Fibroblast of the aortic adventitia (primary cell): Measurements from ENCODE around the gene IL25. TPM values are rescaled to one million over a fixed set of nuclear protein-coding genes. Genes with fewer than 3 reads are reported as not detected.

ENCODE experiments used
- DNase-seq: peaks from one replicate; pipeline ENCODE4 v3.0.0-alpha.2; 2010; ENCODE audit warnings: low read depth
- H3K4me3 ChIP-seq: 2 replicates; pipeline ENCODE4 v1.5.1; 2011; ENCODE audit warnings: low read depth, mild to moderate bottlenecking, control low read depth, low read length, moderate library complexity
- total RNA-seq: library from RNA; depleted of rRNA; stranded (reverse); fragments of >200 nt; gene quantifications from 2 replicates; pipeline ENCODE4 v1.2.3, GENCODE V29; 2012; ENCODE audit warnings: low replicate concordance
- TF ChIP-seq, protein P1 (sequence below): IDR thresholded peaks from 2 replicates; pipeline ENCODE4 v1.5.1; 2011; ENCODE audit warnings: mild to moderate bottlenecking, low read length, control low read depth, inconsistent platforms; ENCODE audit not compliant: insufficient read depth

The IL25 gene
- total RNA-seq, 1 donor = not detected

DNA sequence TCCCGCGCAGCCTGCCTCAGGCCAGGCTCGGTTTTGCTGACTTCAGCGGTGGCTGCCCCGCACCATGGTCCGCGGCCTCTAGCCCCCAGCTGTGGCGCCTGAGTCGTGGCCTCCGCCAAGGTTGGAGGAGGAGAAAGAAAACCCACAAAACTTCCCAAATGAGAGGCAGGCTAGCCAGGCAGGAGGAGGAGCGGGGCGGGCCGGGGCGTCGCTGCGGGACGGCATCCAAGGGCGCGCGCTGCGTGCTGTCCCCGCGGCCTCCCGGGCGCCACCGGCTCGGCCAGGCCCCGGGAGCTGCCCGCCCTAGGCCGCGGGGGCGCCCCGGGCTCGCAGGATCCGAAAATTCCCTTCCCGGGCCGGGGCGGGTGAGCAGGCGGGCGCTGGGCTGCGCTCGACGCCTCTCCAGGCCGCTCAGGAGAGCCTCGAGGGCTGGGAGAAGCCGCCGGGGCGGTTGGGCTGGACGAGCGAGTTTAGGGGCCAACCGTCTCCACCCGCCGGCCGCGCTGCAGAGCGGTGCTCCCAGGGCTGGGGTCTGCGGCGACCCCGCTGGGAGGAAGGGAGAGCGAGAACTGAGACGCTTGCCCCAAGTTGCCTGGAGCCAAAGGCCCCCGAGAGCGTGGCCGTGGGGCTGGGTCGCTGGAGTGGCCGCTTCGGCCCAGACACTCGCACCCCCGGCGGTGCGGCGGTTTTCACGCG, 7.4 kb upstream of the IL25 start, which contains the start of gene EFS:
Gene EFS, minus strand, starts transcription at position 137 of the 696 bp plus-strand sequence. CDS start 147 bp downstream, outside the sequence.
- peak within 1 kb of the TSS; percentile 44 for H3K4me3 ChIP-seq
- TF ChIP-seq, protein P1, sequence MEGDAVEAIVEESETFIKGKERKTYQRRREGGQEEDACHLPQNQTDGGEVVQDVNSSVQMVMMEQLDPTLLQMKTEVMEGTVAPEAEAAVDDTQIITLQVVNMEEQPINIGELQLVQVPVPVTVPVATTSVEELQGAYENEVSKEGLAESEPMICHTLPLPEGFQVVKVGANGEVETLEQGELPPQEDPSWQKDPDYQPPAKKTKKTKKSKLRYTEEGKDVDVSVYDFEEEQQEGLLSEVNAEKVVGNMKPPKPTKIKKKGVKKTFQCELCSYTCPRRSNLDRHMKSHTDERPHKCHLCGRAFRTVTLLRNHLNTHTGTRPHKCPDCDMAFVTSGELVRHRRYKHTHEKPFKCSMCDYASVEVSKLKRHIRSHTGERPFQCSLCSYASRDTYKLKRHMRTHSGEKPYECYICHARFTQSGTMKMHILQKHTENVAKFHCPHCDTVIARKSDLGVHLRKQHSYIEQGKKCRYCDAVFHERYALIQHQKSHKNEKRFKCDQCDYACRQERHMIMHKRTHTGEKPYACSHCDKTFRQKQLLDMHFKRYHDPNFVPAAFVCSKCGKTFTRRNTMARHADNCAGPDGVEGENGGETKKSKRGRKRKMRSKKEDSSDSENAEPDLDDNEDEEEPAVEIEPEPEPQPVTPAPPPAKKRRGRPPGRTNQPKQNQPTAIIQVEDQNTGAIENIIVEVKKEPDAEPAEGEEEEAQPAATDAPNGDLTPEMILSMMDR = no peak
- no peak for DNase-seq

- TF ChIP-seq, protein P1 = no peak
- DNase-seq = no peak
- H3K4me3 ChIP-seq = peak overlapping the region; percentile 22
Observed at GRCh38 chr14:23365732-23366425, 6.7 kb upstream of the IL25 start.

DNA sequence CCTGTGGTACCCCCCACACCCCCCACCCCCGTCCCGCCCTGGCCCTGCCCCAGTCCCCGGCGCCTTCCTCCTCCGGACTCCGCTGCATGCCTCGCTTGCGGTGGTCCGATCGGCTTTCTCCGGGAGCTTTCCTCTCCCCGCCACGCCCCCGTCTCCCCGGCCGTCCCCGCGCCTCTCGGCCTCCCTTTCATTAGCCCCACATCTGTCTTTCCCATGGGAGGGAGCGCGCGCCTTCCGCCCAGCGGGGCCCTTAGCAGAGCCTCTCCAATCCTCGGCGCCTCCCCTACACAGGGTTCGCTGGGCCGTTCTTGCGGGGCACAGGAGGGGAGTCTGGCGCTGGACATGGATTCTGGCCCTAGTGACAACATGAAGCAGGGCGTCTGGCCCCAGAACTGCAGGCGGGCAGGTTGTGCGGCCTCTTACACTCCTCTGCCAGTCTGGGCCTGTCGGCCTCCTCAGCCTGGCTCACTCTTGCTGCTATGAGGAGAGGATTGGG, 6.1 kb upstream of the IL25 start:
- TF ChIP-seq, protein P1 = no peak
- DNase-seq = no peak
- H3K4me3 ChIP-seq = no peak overlapping the region

- no peak overlapping the region for H3K4me3 ChIP-seq
- TF ChIP-seq, protein P1 = no peak
- DNase-seq = no peak
Observed at GRCh38 chr14:23370221-23370620, 2.4 kb upstream of the IL25 start.

GRCh38 chr14:23371865-23372264, 744 bp upstream of the IL25 start:
- TF ChIP-seq, protein P1 = no peak
- H3K4me3 ChIP-seq = no peak overlapping the region

DNA sequence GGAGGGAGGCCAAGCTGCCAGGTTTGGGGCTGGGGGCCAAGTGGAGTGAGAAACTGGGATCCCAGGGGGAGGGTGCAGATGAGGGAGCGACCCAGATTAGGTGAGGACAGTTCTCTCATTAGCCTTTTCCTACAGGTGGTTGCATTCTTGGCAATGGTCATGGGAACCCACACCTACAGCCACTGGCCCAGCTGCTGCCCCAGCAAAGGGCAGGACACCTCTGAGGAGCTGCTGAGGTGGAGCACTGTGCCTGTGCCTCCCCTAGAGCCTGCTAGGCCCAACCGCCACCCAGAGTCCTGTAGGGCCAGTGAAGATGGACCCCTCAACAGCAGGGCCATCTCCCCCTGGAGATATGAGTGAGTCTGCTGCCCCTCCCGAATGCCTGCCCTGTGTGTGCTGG, 432 bp downstream of the IL25 start:
- TF ChIP-seq, protein P1 = no peak
- DNase-seq = no peak
- H3K4me3 ChIP-seq = no peak overlapping the region

More at GRCh38 chr14:23371865-23372264, 744 bp upstream of the IL25 start:
- no peak for DNase-seq
